ENCODE results near the gene SNTG2.

GRCh38 chr2:1140389-1141003, 189.8 kb downstream of the SNTG2 start:
- TF ChIP-seq CTCF (IDR thresholded peaks at IDR 0.05): peak; percentile 48 to 87 (median 64)
- TF ChIP-seq POLR2A (IDR thresholded peaks at IDR 0.05): no peak
